HG03095 (cell line): ENCODE measurements around the gene SNAPC1.
A peak's percentile ranks its signal among the peaks of the same experiment; 100 is the strongest.
"Not testable (repeated sequence)": the region's sequence is repeated elsewhere in the genome, so short reads cannot be mapped to it uniquely, and the experiment has no call there.

Experiments
- ATAC-seq: cut with Tn5 transposase; IDR thresholded peaks from one replicate; pipeline ENCODE4 v1.9.1; 2021; ENCODE audit warnings: moderate library complexity; ENCODE audit not compliant: unreplicated experiment

SNAPC1 gene

GRCh38 chr14:61749264-61749663 lies 13.0 kb upstream of the SNAPC1 start:
- no peak for ATAC-seq

GRCh38 chr14:61749867-61750266 lies 12.4 kb upstream of the SNAPC1 start:
- ATAC-seq, result no peak

- ATAC-seq, result peak; percentile 84
Observed at GRCh38 chr14:61750708-61751474, 11.3 kb upstream of the SNAPC1 start.

- no peak for ATAC-seq
Observed at GRCh38 chr14:61751475-61751989, 10.7 kb upstream of the SNAPC1 start.

GRCh38 chr14:61752626-61753025 lies 9.6 kb upstream of the SNAPC1 start:
- ATAC-seq, result peak; percentile 45

- ATAC-seq, result no peak
Observed at GRCh38 chr14:61753631-61754030, 8.6 kb upstream of the SNAPC1 start.

GRCh38 chr14:61754627-61755381 lies 7.4 kb upstream of the SNAPC1 start:
- ATAC-seq, result no peak

GRCh38 chr14:61755382-61755742 lies 6.9 kb upstream of the SNAPC1 start:
- ATAC-seq, result not testable (repeated sequence)

GRCh38 chr14:61756135-61756534 lies 6.1 kb upstream of the SNAPC1 start:
- no peak for ATAC-seq

- no peak for ATAC-seq
Observed at GRCh38 chr14:61759878-61760277, 2.3 kb upstream of the SNAPC1 start.

- ATAC-seq, result peak; percentile 6
Observed at GRCh38 chr14:61761557-61761956, 663 bp upstream of the SNAPC1 start.

GRCh38 chr14:61764342-61765122 lies 2.3 kb downstream of the SNAPC1 start:
- no peak for ATAC-seq

- ATAC-seq, result no peak
Observed at GRCh38 chr14:61765225-61765943, 3.2 kb downstream of the SNAPC1 start.

- ATAC-seq, result no peak
Observed at GRCh38 chr14:61766151-61766550, 3.9 kb downstream of the SNAPC1 start.

GRCh38 chr14:61768240-61768639 lies 6.0 kb downstream of the SNAPC1 start:
- ATAC-seq, result no peak

GRCh38 chr14:61769893-61770292 lies 7.7 kb downstream of the SNAPC1 start:
- no peak for ATAC-seq

GRCh38 chr14:61774861-61775260 lies 12.6 kb downstream of the SNAPC1 start:
- ATAC-seq, result no peak

GRCh38 chr14:61780125-61780524 lies 17.9 kb downstream of the SNAPC1 start:
- peak; percentile 90 for ATAC-seq

GRCh38 chr14:61797309-61797708 lies 35.1 kb downstream of the SNAPC1 start:
- no peak for ATAC-seq

- no peak for ATAC-seq
Observed at GRCh38 chr14:61802010-61802568, 39.9 kb downstream of the SNAPC1 start.
